PC-3 (cell line): Measurements from ENCODE around the gene MPND. TPM values are rescaled to one million over a fixed set of nuclear protein-coding genes. Genes with fewer than 3 reads are reported as not detected.

Source experiments
- ATAC-seq: fragments of 200-7000 bp; cut with Tn5 transposase; 2 replicates; pipeline ENCODE4 v1.9.1; 2020; ENCODE audit warnings: mild to moderate bottlenecking, moderate library complexity
- BruUV-seq: library from RNA; stranded (reverse); fragments of 400-500 nt; replicated peaks from 2 replicates; lab custom pipeline; 2021; lab: Mats Ljungman, UMichigan
- CTCF ChIA-PET: fragments of 300-600 bp; sonication (Branson Sonifier 250); formaldehyde crosslinking; loops from one replicate; lab custom pipeline; 2022; ENCODE audit warnings: antibody characterized with exemption; lab: Charles Lee
- POLR2A ChIA-PET: fragments of 300-600 bp; sonication (Branson Sonifier 250); formaldehyde crosslinking; loops from one replicate; lab custom pipeline; 2022; ENCODE audit warnings: antibody characterized with exemption; ENCODE audit not compliant: unreplicated experiment; lab: Charles Lee
- DNase-seq: peaks from one replicate; pipeline ENCODE4 v3.0.0-alpha.2; 2015
- H2AFZ ChIP-seq: fragments of 300-600 bp; sonication (generic); 2 replicates; pipeline ENCODE4 v1.6.0; 2016; ENCODE audit warnings: antibody characterized with exemption, low read length
- H3F3A ChIP-seq: fragments of 300-600 bp; sonication (generic); one replicate; pipeline ENCODE4 v1.6.0; 2017; ENCODE audit warnings: antibody characterized with exemption, low read length, control low read depth, mild to moderate bottlenecking; ENCODE audit not compliant: unreplicated experiment
- H3K27ac ChIP-seq: fragments of 300-600 bp; sonication (generic); 2 replicates; pipeline ENCODE4 v1.5.1; 2016; ENCODE audit warnings: mild to moderate bottlenecking, low read length
- H3K27me3 ChIP-seq: fragments of 300-600 bp; sonication (generic); 2 replicates; pipeline ENCODE4 v1.6.1; 2016; ENCODE audit warnings: low read length, mixed read lengths
- H3K36me3 ChIP-seq: fragments of 300-600 bp; sonication (generic); 2 replicates; pipeline ENCODE4 v1.6.1; 2016; ENCODE audit warnings: low read depth, mixed run types, low read length, mixed read lengths
- H3K4me1 ChIP-seq: fragments of 300-600 bp; sonication (generic); 2 replicates; pipeline ENCODE4 v1.5.1; 2016; ENCODE audit warnings: low read length; ENCODE audit not compliant: insufficient read depth
- H3K4me2 ChIP-seq: fragments of 300-600 bp; sonication (generic); 2 replicates; pipeline ENCODE4 v1.6.0; 2016; ENCODE audit warnings: low read length
- H3K4me3 ChIP-seq: fragments of 300-600 bp; sonication (generic); 2 replicates; pipeline ENCODE4 v1.5.1; 2016; ENCODE audit warnings: mild to moderate bottlenecking, low read length, mixed read lengths
- H3K79me2 ChIP-seq: fragments of 300-600 bp; sonication (generic); 2 replicates; pipeline ENCODE4 v1.6.1; 2017; ENCODE audit warnings: low read length, mixed read lengths
- H3K9ac ChIP-seq: fragments of 300-600 bp; sonication (generic); 2 replicates; pipeline ENCODE4 v1.6.0; 2016; ENCODE audit warnings: mild to moderate bottlenecking, low read length
- H3K9me2 ChIP-seq: fragments of 300-600 bp; sonication (generic); replicated peaks from 2 replicates; pipeline ENCODE4 v1.6.1; 2016; ENCODE audit warnings: mixed run types, low read length, mixed read lengths
- H3K9me3 ChIP-seq: fragments of 300-600 bp; sonication (generic); 2 replicates; pipeline ENCODE4 v1.6.1; 2016; ENCODE audit warnings: low read length, mixed read lengths
- H4K20me1 ChIP-seq: fragments of 300-600 bp; sonication (generic); 2 replicates; pipeline ENCODE4 v1.6.1; 2016; ENCODE audit warnings: low read length, mixed read lengths
- EZH2 ChIP-seq: fragments of 300-600 bp; sonication (generic); IDR thresholded peaks from one replicate; pipeline ENCODE4 v1.6.1; 2017; ENCODE audit warnings: antibody characterized with exemption, mild to moderate bottlenecking, low read length; ENCODE audit not compliant: unreplicated experiment
- EZH2phosphoT487 ChIP-seq: fragments of 300-600 bp; sonication (generic); IDR thresholded peaks from 2 replicates; pipeline ENCODE4 v1.6.1; 2018; ENCODE audit warnings: mild to moderate bottlenecking, antibody characterized with exemption, low read length, borderline replicate concordance
- intact Hi-C: fragments of 100-400 bp; cut with micrococcal nuclease; formaldehyde crosslinking; loops from 2 replicates; pipeline ENCODE4 v1.9.0; 2023
- total RNA-seq: library from RNA; depleted of rRNA; stranded (reverse); fragments of >200 nt; gene quantifications from 2 replicates; pipeline ENCODE4 v1.2.3, GENCODE V29; 2014
- TF ChIP-seq, protein P1 (sequence below): fragments of 300-600 bp; sonication (generic); conservative IDR thresholded peaks from 2 replicates; pipeline ENCODE4 v1.5.1; 2017; ENCODE audit warnings: antibody characterized with exemption, low read depth, mild to moderate bottlenecking, low read length

Gene MPND
- total RNA-seq, 1 experiment from 2014 or later, result 5.6 TPM

GRCh38 chr19:4357921-4358326, 14.6 kb downstream of the MPND start:
- H3K9me2 ChIP-seq, result no peaks in the 10 kb centered on the region
- DNase-seq (no peak), ATAC-seq (no peak)
- no TSS peak for BruUV-seq
- no peak overlapping the region for H2AFZ ChIP-seq
- H3K4me3 ChIP-seq, result no peak overlapping the region
- ChIA-PET POLR2A (no interaction called here), CTCF (no interaction called here)
- no peak for TF ChIP-seq EZH2phosphoT487
- TF ChIP-seq EZH2, result no peak
- TF ChIP-seq, protein P1, sequence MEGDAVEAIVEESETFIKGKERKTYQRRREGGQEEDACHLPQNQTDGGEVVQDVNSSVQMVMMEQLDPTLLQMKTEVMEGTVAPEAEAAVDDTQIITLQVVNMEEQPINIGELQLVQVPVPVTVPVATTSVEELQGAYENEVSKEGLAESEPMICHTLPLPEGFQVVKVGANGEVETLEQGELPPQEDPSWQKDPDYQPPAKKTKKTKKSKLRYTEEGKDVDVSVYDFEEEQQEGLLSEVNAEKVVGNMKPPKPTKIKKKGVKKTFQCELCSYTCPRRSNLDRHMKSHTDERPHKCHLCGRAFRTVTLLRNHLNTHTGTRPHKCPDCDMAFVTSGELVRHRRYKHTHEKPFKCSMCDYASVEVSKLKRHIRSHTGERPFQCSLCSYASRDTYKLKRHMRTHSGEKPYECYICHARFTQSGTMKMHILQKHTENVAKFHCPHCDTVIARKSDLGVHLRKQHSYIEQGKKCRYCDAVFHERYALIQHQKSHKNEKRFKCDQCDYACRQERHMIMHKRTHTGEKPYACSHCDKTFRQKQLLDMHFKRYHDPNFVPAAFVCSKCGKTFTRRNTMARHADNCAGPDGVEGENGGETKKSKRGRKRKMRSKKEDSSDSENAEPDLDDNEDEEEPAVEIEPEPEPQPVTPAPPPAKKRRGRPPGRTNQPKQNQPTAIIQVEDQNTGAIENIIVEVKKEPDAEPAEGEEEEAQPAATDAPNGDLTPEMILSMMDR, result no peak
- H4K20me1 ChIP-seq, result no peaks in the 10 kb centered on the region
- H3K27me3 ChIP-seq, result no peaks in the 10 kb centered on the region
- no peak overlapping the region for H3K4me2 ChIP-seq
- H3K27ac ChIP-seq, result no peak overlapping the region
- no peak overlapping the region for H3K9ac ChIP-seq
- no peaks in the 10 kb centered on the region for H3K79me2 ChIP-seq
- intact Hi-C loops, result no loop called here
- H3K9me3 ChIP-seq, result no peaks in the 10 kb centered on the region
- H3F3A ChIP-seq, result no peaks in the 10 kb centered on the region
- H3K36me3 ChIP-seq, result peaks cover 3% of the 10 kb centered on the region; the same call in 1 of the 2 replicates
- H3K4me1 ChIP-seq, result no peaks in the 10 kb centered on the region

DNA sequence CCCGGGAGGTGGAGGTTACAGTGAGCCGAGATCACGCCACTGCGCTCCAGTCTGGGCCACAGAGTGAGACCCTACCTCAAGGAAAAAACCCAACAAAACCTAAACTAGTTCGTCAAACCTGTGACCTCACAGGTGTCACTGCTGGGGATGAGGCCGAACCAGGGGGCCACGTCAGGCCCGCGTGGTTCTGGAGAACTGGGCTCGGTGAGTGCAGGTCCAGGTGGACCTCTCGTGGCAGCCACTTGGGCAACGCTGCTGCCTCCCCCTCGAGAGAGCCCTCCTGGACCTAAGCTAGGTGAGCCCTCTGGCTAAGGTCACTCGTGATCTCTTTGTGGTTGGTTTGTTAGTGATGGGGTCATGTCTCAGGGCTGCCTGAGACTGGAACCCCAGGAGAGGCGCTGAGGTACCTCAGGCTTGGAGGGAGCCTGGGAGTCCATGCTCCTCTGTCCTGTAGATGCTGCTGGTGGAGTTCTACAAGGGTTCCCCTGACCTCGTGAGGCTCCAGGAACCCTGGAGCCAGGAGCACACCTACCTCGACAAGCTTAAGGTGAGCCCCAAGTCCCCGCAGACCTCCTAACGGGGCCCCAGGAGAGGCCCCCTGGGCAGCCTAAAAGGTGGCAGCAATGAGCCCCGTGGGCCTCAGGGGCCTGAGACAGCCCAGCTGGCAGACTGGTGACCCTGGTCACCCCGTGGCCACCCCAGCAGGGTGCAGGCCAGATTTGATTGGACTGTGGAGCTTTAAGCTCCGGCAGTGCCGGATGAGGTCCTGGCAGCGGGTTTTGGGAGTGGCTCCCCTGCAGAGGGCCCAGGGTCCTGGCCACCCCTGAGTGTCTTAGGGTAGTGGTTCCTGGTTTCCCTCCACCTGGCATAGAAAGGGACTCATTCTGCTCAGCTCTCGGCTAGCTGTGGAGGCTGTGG, 15.6 kb downstream of the MPND start:
- ATAC-seq, result no peak
- Histone ChIP-seq H3K4me3 (no peak overlapping the region), H3K9me3 (no peaks in the 10 kb centered on the region), H3K9ac (no peak overlapping the region), H3K79me2 (no peaks in the 10 kb centered on the region), H3K27ac (no peak overlapping the region), H3K27me3 (no peaks in the 10 kb centered on the region), H3K9me2 (no peaks in the 10 kb centered on the region), H3K4me2 (no peak overlapping the region), H3K36me3 (peaks cover 3% of the 10 kb centered on the region; the same call in 1 of the 2 replicates), H2AFZ (no peak overlapping the region), H3K4me1 (no peaks in the 10 kb centered on the region), H3F3A (no peaks in the 10 kb centered on the region), H4K20me1 (no peaks in the 10 kb centered on the region)
- no peak for DNase-seq
- POLR2A ChIA-PET, result no interaction called here
- CTCF ChIA-PET, result no interaction called here
- no TSS peak for BruUV-seq
- intact Hi-C loops, result no loop called here
- TF ChIP-seq EZH2 (no peak), EZH2phosphoT487 (no peak)
- TF ChIP-seq, protein P1, result no peak

- Histone ChIP-seq H3K79me2 (no peaks in the 10 kb centered on the region), H3K9me2 (no peaks in the 10 kb centered on the region), H3K27ac (no peak overlapping the region), H3K9me3 (no peaks in the 10 kb centered on the region), H4K20me1 (no peaks in the 10 kb centered on the region), H3K27me3 (no peaks in the 10 kb centered on the region), H3K4me3 (no peak overlapping the region), H2AFZ (no peak overlapping the region), H3K36me3 (peaks cover 3% of the 10 kb centered on the region; the same call in 1 of the 2 replicates), H3F3A (no peaks in the 10 kb centered on the region), H3K4me1 (no peaks in the 10 kb centered on the region), H3K4me2 (no peak overlapping the region), H3K9ac (no peak overlapping the region)
- ATAC-seq (no peak), DNase-seq (no peak)
- intact Hi-C loops, result no loop called here
- BruUV-seq, result no TSS peak
- POLR2A ChIA-PET, result no interaction called here
- TF ChIP-seq, protein P1, result no peak
- TF ChIP-seq EZH2 (no peak), EZH2phosphoT487 (no peak)
- CTCF ChIA-PET, result no interaction called here
Observed at GRCh38 chr19:4359627-4360000, 16.3 kb downstream of the MPND start.
